HepG2 (cell line): ENCODE measurements around the gene GADD45B. TPM values are rescaled to one million over a fixed set of nuclear protein-coding genes. Genes with fewer than 3 reads are reported as not detected.

Source experiments
- BHLHE40 ChIP-seq: IDR thresholded peaks from 2 replicates; pipeline ENCODE4 v1.6.1; 2011; ENCODE audit warnings: low read length, improper control_type of control experiment
- CEBPZ ChIP-seq: IDR thresholded peaks from 2 replicates; pipeline ENCODE4 v1.6.1; 2012; ENCODE audit warnings: low read length, improper control_type of control experiment
- E2F2 ChIP-seq: sonication (generic); formaldehyde crosslinking; IDR thresholded peaks from 2 replicates; pipeline ENCODE4 v1.4.0; 2020; ENCODE audit warnings: missing genetic modification reagents, borderline replicate concordance
- HOXA3 ChIP-seq: sonication (generic); formaldehyde crosslinking; IDR thresholded peaks from 2 replicates; pipeline ENCODE4 v1.5.0; 2020; ENCODE audit warnings: missing genetic modification reagents
- KDM1A ChIP-seq: IDR thresholded peaks from 2 replicates; pipeline ENCODE4 v1.6.1; 2016; ENCODE audit warnings: missing compliant biosample characterization
- KLF12 ChIP-seq: sonication (generic); formaldehyde crosslinking; IDR thresholded peaks from 2 replicates; pipeline ENCODE4 v1.4.0; 2020; ENCODE audit warnings: missing genetic modification reagents, borderline replicate concordance
- KMT2B ChIP-seq: IDR thresholded peaks from 2 replicates; pipeline ENCODE4 v1.6.1; 2016; ENCODE audit warnings: missing genetic modification reagents, missing compliant biosample characterization
- NRL ChIP-seq: sonication (generic); formaldehyde crosslinking; IDR thresholded peaks from 2 replicates; pipeline ENCODE4 v1.5.0; 2020; ENCODE audit warnings: missing genetic modification reagents, mild to moderate bottlenecking, moderate library complexity, borderline replicate concordance
- PLSCR1 ChIP-seq: sonication (generic); formaldehyde crosslinking; IDR thresholded peaks from 2 replicates; pipeline ENCODE4 v1.5.0; 2020; ENCODE audit warnings: missing genetic modification reagents, mild to moderate bottlenecking, borderline replicate concordance
- ZNF12 ChIP-seq: sonication (generic); formaldehyde crosslinking; IDR thresholded peaks from 2 replicates; pipeline ENCODE4 v1.5.0; 2020; ENCODE audit warnings: missing genetic modification reagents
- ZNF549 ChIP-seq: sonication (generic); formaldehyde crosslinking; IDR thresholded peaks from 2 replicates; pipeline ENCODE4 v1.5.0; 2020; ENCODE audit warnings: missing genetic modification reagents
- ZNF605 ChIP-seq: sonication (generic); formaldehyde crosslinking; IDR thresholded peaks from 2 replicates; pipeline ENCODE4 v1.8.0; 2022; ENCODE audit warnings: mild to moderate bottlenecking, missing genetic modification reagents
- ZNF646 ChIP-seq: sonication (generic); formaldehyde crosslinking; IDR thresholded peaks from 2 replicates; pipeline ENCODE4 v1.9.0; 2021; ENCODE audit warnings: mild to moderate bottlenecking, missing genetic modification reagents
- ZNF800 ChIP-seq: sonication (generic); formaldehyde crosslinking; IDR thresholded peaks from 2 replicates; pipeline ENCODE4 v1.4.0; 2020; ENCODE audit warnings: missing genetic modification reagents
- ZNF891 ChIP-seq: sonication (generic); formaldehyde crosslinking; IDR thresholded peaks from 2 replicates; pipeline ENCODE4 v1.5.0; 2020; ENCODE audit warnings: mild to moderate bottlenecking, missing genetic modification reagents
- polyA plus RNA-seq, 8 experiments: library from polyadenylated mRNA; depleted of rRNA in 3 of 8; stranded (reverse) in 7 of 8; unstranded in 1 of 8; fragments of >200 nt; fragmentation: Illumina TruSeq in 4 of 8; extraction: Trizol in 4 of 8; gene quantifications; 2 replicates each; pipeline versions ENCODE4 v1.2.1 to v1.2.3, GENCODE V29; 2011 to 2016; ENCODE audit warnings: low read depth in 4 of 8, missing spikeins in 1 of 8, mixed read lengths in 1 of 8; ENCODE audit not compliant: insufficient read depth in 1 of 8
- total RNA-seq, 5 experiments: library from RNA; depleted of rRNA; stranded (reverse); fragments of >200 nt; fragmentation: Illumina TruSeq; extraction: Trizol; gene quantifications; 2 replicates each; pipeline ENCODE4 v1.2.3, GENCODE V29; 2016; ENCODE audit warnings: low read depth in 1 of 5

The GADD45B gene
- total and polyA plus RNA-seq, 2 of the 13 experiments (the other 11 are each of a cell fraction or from before 2014, with no cell fraction given): 4.6 to 34.1 TPM

GRCh38 chr19:2462635-2463421 is 13.1 kb upstream of the GADD45B start (continued):
- no peak for TF ChIP-seq CEBPZ
- TF ChIP-seq ZNF800: peak; percentile 88
- peak; percentile 57 for TF ChIP-seq BHLHE40
- peak; percentile 92 for TF ChIP-seq HOXA3
- TF ChIP-seq PLSCR1 (CRISPR knock-in tag): no peak
- TF ChIP-seq KLF12 (CRISPR knock-in tag): peak; percentile 56; the same call in 1 of the 2 replicates
- TF ChIP-seq ZNF12: peak; percentile 63; the same call in 1 of the 2 replicates
- peak; percentile 88 for TF ChIP-seq ZNF605 (CRISPR knock-in tag)
- TF ChIP-seq E2F2 (CRISPR knock-in tag): peak; percentile 97; the same call in 1 of the 2 replicates
- TF ChIP-seq ZNF549 (CRISPR knock-in tag): no peak
- peak; percentile 46; the same call in 1 of the 2 replicates for TF ChIP-seq NRL (CRISPR knock-in tag)
- TF ChIP-seq ZNF891 (CRISPR knock-in tag): peak; percentile 32; the same call in 1 of the 2 replicates
- no peak for TF ChIP-seq KDM1A (CRISPR knock-in tag)
- TF ChIP-seq KMT2B (CRISPR knock-in tag): peak; percentile 42; the same call in 1 of the 2 replicates
- TF ChIP-seq ZNF646 (CRISPR knock-in tag): no peak
